C1 segment of cervical spinal cord (tissue), 14 donors: Measurements from ENCODE around the gene OTOS.

Source experiments
- DNase-seq, 14 donors: peaks; one replicate each; lab custom pipeline; 2025; lab: John Stamatoyannopoulos, UW

The OTOS gene

GRCh38 chr2:240151477-240152031 lies 11.1 kb upstream of the OTOS start:
- peak in 1 of 14 donors; percentile 59 for DNase-seq

- peak in 7 of 14 donors; percentile 12 to 52 (median 18) for DNase-seq
Measured at GRCh38 chr2:240149943-240150784, 9.7 kb upstream of the OTOS start.

GRCh38 chr2:240147911-240148587 lies 7.6 kb upstream of the OTOS start:
- DNase-seq, result no peak

- DNase-seq, result no peak
Measured at GRCh38 chr2:240147382-240147781, 6.9 kb upstream of the OTOS start.

GRCh38 chr2:240146627-240147278 lies 6.3 kb upstream of the OTOS start:
- no peak for DNase-seq

- peak in 2 of 14 donors; percentile 29 to 65 for DNase-seq
Measured at GRCh38 chr2:240146141-240146561, 5.7 kb upstream of the OTOS start.

GRCh38 chr2:240145461-240145860 lies 5.0 kb upstream of the OTOS start:
- no peak for DNase-seq

- DNase-seq, result no peak
Measured at GRCh38 chr2:240144649-240145261, 4.3 kb upstream of the OTOS start.

- peak in 13 of 14 donors; percentile 8 to 84 (median 53) for DNase-seq
Measured at GRCh38 chr2:240143801-240144648, 3.6 kb upstream of the OTOS start.

- no peak for DNase-seq
Measured at GRCh38 chr2:240143276-240143675, 2.8 kb upstream of the OTOS start.

GRCh38 chr2:240142859-240143258 lies 2.4 kb upstream of the OTOS start:
- DNase-seq, result no peak

GRCh38 chr2:240142256-240142775 lies 1.9 kb upstream of the OTOS start:
- no peak for DNase-seq

GRCh38 chr2:240141736-240142135 lies 1.3 kb upstream of the OTOS start:
- no peak for DNase-seq

- no peak for DNase-seq
Measured at GRCh38 chr2:240140920-240141319, 462 bp upstream of the OTOS start.

GRCh38 chr2:240139666-240140393 lies 628 bp downstream of the OTOS start:
- no peak for DNase-seq

GRCh38 chr2:240139011-240139441 lies 1.4 kb downstream of the OTOS start:
- no peak for DNase-seq

GRCh38 chr2:240138254-240138984 lies 2.0 kb downstream of the OTOS start:
- DNase-seq, result no peak

- no peak for DNase-seq
Measured at GRCh38 chr2:240137596-240138253, 2.7 kb downstream of the OTOS start.
